ENCODE data around the gene GUCY2D. TPM values are rescaled to one million over a fixed set of nuclear protein-coding genes. Genes with fewer than 3 reads are reported as not detected.
"Not testable (repeated sequence)": the region's sequence is repeated elsewhere in the genome, so short reads cannot be mapped to it uniquely, and the experiment has no call there.

The GUCY2D gene
- total and polyA plus RNA-seq, 9 donors, result under 0.01 to 0.11 (median 0.04) TPM; not detected in 6

- DNase-seq, result no peak
- no peak overlapping the region for H3K4me3 ChIP-seq (ENCODE audit: low read length)
- WGBS (ENCODE audit: insufficient coverage), result no CpG with 5 or more reads among the region's 3 CpGs
- no peaks in the 10 kb centered on the region for H3K9me3 ChIP-seq (replicated peaks; ENCODE audit: control insufficient read depth, low read depth, low read length)
- H3K27me3 ChIP-seq (ENCODE audit: control insufficient read depth, insufficient read depth, low read length), result peaks cover 33% of the 10 kb centered on the region
- no peaks in the 10 kb centered on the region for H3K36me3 ChIP-seq (ENCODE audit: control insufficient read depth, insufficient read depth, low read length)
- no peak overlapping the region for H3K27ac ChIP-seq (ENCODE audit: low read length)
- no peaks in the 10 kb centered on the region for H3K4me1 ChIP-seq (ENCODE audit: control insufficient read depth, insufficient read depth, low read length)
Observed at GRCh38 chr17:8055851-8056231, 53.4 kb downstream of the GUCY2D start.

- peaks cover 33% of the 10 kb centered on the region for H3K27me3 ChIP-seq (ENCODE audit: control insufficient read depth, insufficient read depth, low read length)
- no peaks in the 10 kb centered on the region for H3K9me3 ChIP-seq (replicated peaks; ENCODE audit: control insufficient read depth, low read depth, low read length)
- WGBS (ENCODE audit: insufficient coverage), result 63% methylated on average over 6 of the region's 14 CpGs
- peak; percentile 80 for DNase-seq
- H3K27ac ChIP-seq (ENCODE audit: low read length), result no peak overlapping the region
- no peak overlapping the region for H3K4me3 ChIP-seq (ENCODE audit: low read length)
- H3K36me3 ChIP-seq (ENCODE audit: control insufficient read depth, insufficient read depth, low read length), result no peaks in the 10 kb centered on the region
- no peaks in the 10 kb centered on the region for H3K4me1 ChIP-seq (ENCODE audit: control insufficient read depth, insufficient read depth, low read length)
Observed at GRCh38 chr17:8056232-8056975, 54.0 kb downstream of the GUCY2D start.

DNA sequence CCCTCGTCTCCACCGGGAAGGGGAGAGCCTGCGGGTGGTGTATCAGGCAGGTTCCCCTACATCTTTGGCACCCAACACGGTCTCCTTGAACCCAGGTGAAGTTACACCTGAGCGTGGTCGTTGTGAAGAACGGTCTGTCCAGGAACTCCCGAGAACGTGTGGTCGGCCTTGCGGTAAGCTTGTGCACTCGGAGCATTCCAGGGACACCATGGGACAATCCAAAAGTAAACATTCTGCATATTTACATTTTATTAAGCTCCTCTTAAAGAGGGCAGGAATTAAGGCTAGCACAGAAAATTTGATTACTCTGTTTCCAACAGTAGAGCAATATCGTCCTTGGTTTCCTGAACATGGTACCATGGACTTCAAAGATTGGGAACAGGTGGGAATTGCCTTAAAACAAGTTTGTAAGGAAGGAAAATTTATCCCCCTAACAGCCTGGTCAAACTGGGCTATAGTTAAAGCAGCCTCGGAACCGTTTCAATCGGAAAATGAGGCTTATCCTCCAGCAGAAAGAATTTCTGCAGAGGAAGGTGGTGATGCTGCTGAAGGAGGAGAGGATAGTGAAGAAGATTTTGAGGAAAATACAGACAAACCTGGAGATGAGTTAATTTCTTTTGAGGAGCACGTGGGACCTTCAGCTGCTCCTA is 54.7 kb downstream of the GUCY2D start:
- H3K4me1 ChIP-seq (ENCODE audit: control insufficient read depth, insufficient read depth, low read length), result no peaks in the 10 kb centered on the region
- no peak overlapping the region for H3K4me3 ChIP-seq (ENCODE audit: low read length)
- WGBS (ENCODE audit: insufficient coverage), result 82% methylated on average over 12 of the region's 17 CpGs
- no peaks in the 10 kb centered on the region for H3K9me3 ChIP-seq (replicated peaks; ENCODE audit: control insufficient read depth, low read depth, low read length)
- no peaks in the 10 kb centered on the region for H3K36me3 ChIP-seq (ENCODE audit: control insufficient read depth, insufficient read depth, low read length)
- no peak overlapping the region for H3K27ac ChIP-seq (ENCODE audit: low read length)
- H3K27me3 ChIP-seq (ENCODE audit: control insufficient read depth, insufficient read depth, low read length), result peaks cover 39% of the 10 kb centered on the region
- DNase-seq, result no peak

GRCh38 chr17:8057691-8058114 is 55.3 kb downstream of the GUCY2D start:
- no peaks in the 10 kb centered on the region for H3K36me3 ChIP-seq (ENCODE audit: control insufficient read depth, insufficient read depth, low read length)
- H3K4me3 ChIP-seq (ENCODE audit: low read length), result no peak overlapping the region
- no peaks in the 10 kb centered on the region for H3K9me3 ChIP-seq (replicated peaks; ENCODE audit: control insufficient read depth, low read depth, low read length)
- WGBS (ENCODE audit: insufficient coverage), result 5% methylated on average over 11 of the region's 14 CpGs
- peak; percentile 80 for DNase-seq
- H3K27me3 ChIP-seq (ENCODE audit: control insufficient read depth, insufficient read depth, low read length), result peaks cover 43% of the 10 kb centered on the region
- H3K27ac ChIP-seq (ENCODE audit: low read length), result no peak overlapping the region
- no peaks in the 10 kb centered on the region for H3K4me1 ChIP-seq (ENCODE audit: control insufficient read depth, insufficient read depth, low read length)

DNA sequence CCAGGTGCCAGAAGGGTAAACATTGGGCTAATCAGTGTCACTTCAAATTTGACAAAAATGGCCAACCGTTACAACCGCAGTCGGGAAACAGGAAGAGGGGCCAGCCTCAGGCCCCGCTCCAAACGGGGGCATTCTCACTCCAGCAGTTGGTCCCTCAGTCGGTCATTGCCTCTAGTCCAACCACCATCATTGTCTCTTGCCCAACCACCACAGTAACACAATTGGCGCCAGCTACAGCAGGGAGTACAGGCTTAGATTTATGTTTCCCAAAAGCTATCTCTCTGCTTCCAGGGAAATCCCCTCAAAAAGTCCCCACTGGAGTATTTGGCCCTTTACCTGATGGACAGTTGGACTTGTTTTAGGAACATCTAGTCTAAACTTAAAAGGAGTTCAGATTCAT is 56.7 kb downstream of the GUCY2D start:
- no peaks in the 10 kb centered on the region for H3K4me1 ChIP-seq (ENCODE audit: control insufficient read depth, insufficient read depth, low read length)
- peaks cover 56% of the 10 kb centered on the region for H3K27me3 ChIP-seq (ENCODE audit: control insufficient read depth, insufficient read depth, low read length)
- WGBS (ENCODE audit: insufficient coverage), result 23% methylated on average over 7 of the region's 7 CpGs
- no peaks in the 10 kb centered on the region for H3K36me3 ChIP-seq (ENCODE audit: control insufficient read depth, insufficient read depth, low read length)
- DNase-seq, result no peak
- H3K9me3 ChIP-seq (replicated peaks; ENCODE audit: control insufficient read depth, low read depth, low read length), result no peaks in the 10 kb centered on the region
- H3K27ac ChIP-seq (ENCODE audit: low read length), result no peak overlapping the region
- H3K4me3 ChIP-seq (ENCODE audit: low read length), result no peak overlapping the region

DNA sequence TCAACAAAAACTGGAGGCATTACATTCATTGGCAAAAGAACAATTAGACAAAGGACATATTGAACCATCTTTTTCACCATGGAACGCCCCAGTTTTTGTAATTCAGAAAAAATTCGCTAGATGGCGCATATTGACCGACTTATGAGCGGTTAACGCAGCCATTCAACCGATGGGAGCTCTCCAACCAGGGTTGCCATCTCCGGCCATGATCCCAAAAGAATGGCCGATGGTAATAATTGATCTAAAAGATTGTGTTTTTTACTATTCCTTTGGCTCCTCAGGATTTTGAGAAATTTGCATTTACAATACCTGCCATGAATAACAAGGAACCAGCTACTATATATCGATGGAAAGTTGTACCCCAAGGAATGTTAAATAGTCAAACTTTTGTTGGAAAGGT is 57.9 kb downstream of the GUCY2D start:
- Histone ChIP-seq H3K4me1 (ENCODE audit: control insufficient read depth, insufficient read depth, low read length) (no peaks in the 10 kb centered on the region), H3K9me3 (replicated peaks; ENCODE audit: control insufficient read depth, low read depth, low read length) (no peaks in the 10 kb centered on the region), H3K27me3 (ENCODE audit: control insufficient read depth, insufficient read depth, low read length) (peaks cover 67% of the 10 kb centered on the region), H3K27ac (ENCODE audit: low read length) (no peak overlapping the region), H3K4me3 (ENCODE audit: low read length) (no peak overlapping the region), H3K36me3 (ENCODE audit: control insufficient read depth, insufficient read depth, low read length) (no peaks in the 10 kb centered on the region)
- 0% methylated on average over 7 of the region's 10 CpGs for WGBS (ENCODE audit: insufficient coverage)
- peak; percentile 84 for DNase-seq

DNA sequence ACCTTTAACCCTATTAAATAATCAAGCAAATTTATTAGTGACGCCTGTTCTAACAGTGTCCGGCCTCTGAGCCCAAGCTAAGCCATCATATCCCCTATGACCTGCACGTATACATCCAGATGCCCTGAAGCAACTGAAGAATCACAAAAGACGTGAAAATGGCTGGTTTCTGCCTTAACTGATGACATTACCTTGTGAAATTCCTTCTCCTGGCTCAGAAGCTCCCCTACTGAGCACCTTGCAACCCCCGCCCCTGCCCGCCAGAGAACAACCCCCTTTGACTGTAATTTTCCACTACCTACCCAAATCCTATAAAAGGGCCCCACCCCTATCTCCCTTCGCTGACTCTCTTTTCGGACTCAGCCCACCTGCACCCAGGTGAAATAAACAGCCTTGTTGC is 59.4 kb downstream of the GUCY2D start:
- H3K4me1 ChIP-seq (ENCODE audit: control insufficient read depth, insufficient read depth, low read length), result not testable (repeated sequence)
- peaks cover 67% of the 10 kb centered on the region for H3K27me3 ChIP-seq (ENCODE audit: control insufficient read depth, insufficient read depth, low read length)

GRCh38 chr17:8062435-8062806 is 60.0 kb downstream of the GUCY2D start:
- H3K27ac ChIP-seq (ENCODE audit: low read length), result no peak overlapping the region
- WGBS (ENCODE audit: insufficient coverage), result 29% methylated on average over 6 of the region's 8 CpGs
- H3K4me1 ChIP-seq (ENCODE audit: control insufficient read depth, insufficient read depth, low read length), result no peaks in the 10 kb centered on the region
- H3K4me3 ChIP-seq (ENCODE audit: low read length), result no peak overlapping the region
- no peaks in the 10 kb centered on the region for H3K36me3 ChIP-seq (ENCODE audit: control insufficient read depth, insufficient read depth, low read length)
- no peaks in the 10 kb centered on the region for H3K9me3 ChIP-seq (replicated peaks; ENCODE audit: control insufficient read depth, low read depth, low read length)
- DNase-seq, result no peak
- H3K27me3 ChIP-seq (ENCODE audit: control insufficient read depth, insufficient read depth, low read length), result peaks cover 71% of the 10 kb centered on the region

More for the DNA sequence above, 59.4 kb downstream of the GUCY2D start:
- not testable (repeated sequence) for DNase-seq; H3K4me3 ChIP-seq (ENCODE audit: low read length); H3K27ac ChIP-seq (ENCODE audit: low read length); H3K9me3 ChIP-seq (replicated peaks; ENCODE audit: control insufficient read depth, low read depth, low read length); H3K36me3 ChIP-seq (ENCODE audit: control insufficient read depth, insufficient read depth, low read length)
- 19% methylated on average over 6 of the region's 8 CpGs for WGBS (ENCODE audit: insufficient coverage)

GRCh38 chr17:8062807-8063483 is 60.5 kb downstream of the GUCY2D start:
- H3K36me3 ChIP-seq (ENCODE audit: control insufficient read depth, insufficient read depth, low read length), result no peaks in the 10 kb centered on the region
- no peak for DNase-seq
- H3K9me3 ChIP-seq (replicated peaks; ENCODE audit: control insufficient read depth, low read depth, low read length), result no peaks in the 10 kb centered on the region
- WGBS (ENCODE audit: insufficient coverage), result 3% methylated on average over 9 of the region's 15 CpGs
- no peak overlapping the region for H3K27ac ChIP-seq (ENCODE audit: low read length)
- no peaks in the 10 kb centered on the region for H3K4me1 ChIP-seq (ENCODE audit: control insufficient read depth, insufficient read depth, low read length)
- no peak overlapping the region for H3K4me3 ChIP-seq (ENCODE audit: low read length)
- peaks cover 72% of the 10 kb centered on the region for H3K27me3 ChIP-seq (ENCODE audit: control insufficient read depth, insufficient read depth, low read length)

DNA sequence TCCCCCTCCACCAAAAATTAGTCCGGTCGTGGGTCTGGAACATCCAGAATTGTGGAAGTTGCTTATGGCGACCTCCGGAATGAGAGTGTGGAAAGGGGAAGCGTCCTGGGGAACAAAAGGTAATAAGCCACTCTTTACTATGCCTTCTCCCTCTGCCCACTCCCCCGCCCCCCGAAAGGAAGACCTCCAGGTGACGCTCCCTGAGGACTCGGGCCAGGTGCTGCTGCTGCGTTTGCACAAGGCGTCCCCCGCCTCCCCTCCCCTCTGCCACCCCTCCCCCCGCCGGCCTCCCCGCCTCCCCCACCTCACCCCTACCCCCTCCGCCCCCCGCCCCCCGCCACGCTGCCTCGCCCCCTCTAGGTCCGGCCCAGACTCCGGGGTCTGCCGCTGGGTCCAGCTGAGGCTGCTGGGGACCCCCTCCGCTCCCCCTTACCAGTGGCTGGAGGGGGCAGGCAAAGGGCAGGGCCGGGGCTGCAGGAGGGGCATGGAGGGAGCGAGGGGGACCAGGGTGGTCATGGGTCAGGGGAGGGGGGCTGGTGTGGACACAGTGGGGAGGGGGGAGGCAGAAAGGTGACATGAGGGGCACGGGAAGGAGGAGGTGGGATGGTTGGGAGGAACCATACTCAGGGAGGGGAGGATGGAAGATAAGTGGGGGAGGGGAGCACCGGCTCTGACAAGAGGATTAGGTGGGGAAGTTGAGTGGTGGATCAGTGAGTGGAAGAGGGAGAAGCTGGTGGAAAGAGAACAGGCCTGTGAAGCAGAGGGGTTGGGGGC is 61.5 kb downstream of the GUCY2D start:
- Histone ChIP-seq H3K4me3 (ENCODE audit: low read length) (no peak overlapping the region), H3K36me3 (ENCODE audit: control insufficient read depth, insufficient read depth, low read length) (no peaks in the 10 kb centered on the region), H3K27ac (ENCODE audit: low read length) (no peak overlapping the region), H3K9me3 (replicated peaks; ENCODE audit: control insufficient read depth, low read depth, low read length) (no peaks in the 10 kb centered on the region), H3K4me1 (ENCODE audit: control insufficient read depth, insufficient read depth, low read length) (no peaks in the 10 kb centered on the region), H3K27me3 (ENCODE audit: control insufficient read depth, insufficient read depth, low read length) (peaks cover 70% of the 10 kb centered on the region)
- DNase-seq, result no peak
- 4% methylated on average over 4 of the region's 28 CpGs for WGBS (ENCODE audit: insufficient coverage)

Measured in muscle of leg (tissue), 11 donors.